Esophagus squamous epithelium (tissue), 5 donors: ENCODE measurements around the gene ATP9B. TPM values are rescaled to one million over a fixed set of nuclear protein-coding genes. Genes with fewer than 3 reads are reported as not detected.

Experiments
- DNase-seq: peaks from one replicate; lab custom pipeline; 2025; lab: John Stamatoyannopoulos, UW
- H3K27ac ChIP-seq, 4 donors: fragments of 200-600 bp; sonication (generic); one replicate each; pipeline ENCODE4 v1.5.1; 2016 to 2019; ENCODE audit warnings: mild to moderate bottlenecking in 1 of 4
- H3K27me3 ChIP-seq, 4 donors: fragments of 200-600 bp; sonication (generic); 1 replicate in 3 of 4; 2 replicates in 1 of 4; pipeline versions ENCODE4 v1.5.1 to v1.6.0; 2017 to 2021; ENCODE audit warnings: antibody characterized with exemption in 1 of 4
- H3K36me3 ChIP-seq, 3 donors: fragments of 200-600 bp; sonication (generic); one replicate each; pipeline ENCODE4 v1.5.1; 2016 to 2019
- H3K4me1 ChIP-seq, 3 donors: fragments of 200-600 bp; sonication (generic); one replicate each; pipeline ENCODE4 v1.5.1; 2017 to 2019
- H3K4me3 ChIP-seq, 4 donors: fragments of 200-600 bp; sonication (generic); 1 replicate in 3 of 4; 2 replicates in 1 of 4; pipeline ENCODE4 v1.5.1; 2016 to 2019; ENCODE audit warnings: mild to moderate bottlenecking in 2 of 4, moderate library complexity in 1 of 4
- H3K9me3 ChIP-seq, 3 donors: fragments of 200-600 bp; sonication (generic); one replicate each; pipeline ENCODE4 v1.5.1; 2016 to 2019
- POLR2A ChIP-seq, 4 donors: fragments of 450-650 bp; IDR thresholded peaks; one replicate each; pipeline ENCODE4 v1.6.1; 2017; ENCODE audit warnings: antibody characterized with exemption in 4 of 4, mild to moderate bottlenecking in 4 of 4, moderate library complexity in 3 of 4
- WGBS, 2 donors: methylation state at CpG; one replicate each; pipeline ENCODE4 v1.1.5; 2018; 5-methylcytosine and 5-hydroxymethylcytosine counted together
- intact Hi-C: fragments of 100-400 bp; cut with DNase I; formaldehyde crosslinking; loops from one replicate; pipeline ENCODE4 v1.15.0; 2022
- total RNA-seq, 4 donors: library from RNA; depleted of rRNA; stranded (reverse); fragments of >200 nt; gene quantifications; one replicate each; pipeline ENCODE4 v1.1.0, GENCODE V29; 2016
- TF ChIP-seq, protein P1 (sequence below), 6 experiments: fragments of 450-650 bp in 4 of 6; fragments of 200-600 bp in 2 of 6; sonication (generic) in 2 of 6; IDR thresholded peaks; one replicate each; pipeline ENCODE4 v1.5.1; 2016 to 2019; ENCODE audit warnings: antibody characterized with exemption in 6 of 6, mild to moderate bottlenecking in 4 of 6, moderate library complexity in 4 of 6
- donor health status: DM: yes; HTN: yes; CAD: no.

Gene ATP9B
- total RNA-seq, 4 donors from 2014 or later: 12.9 to 46.7 (median 22.0) TPM

- 41 to 49% methylated on average over 8 to 9 of the region's 9 CpGs for WGBS, 2 donors
- no peak for DNase-seq
- H3K36me3 ChIP-seq: no peaks in the 10 kb centered on the region
- peaks cover 3 to 21% (median 5%) of the 10 kb centered on the region in 3 donors for H3K4me1 ChIP-seq
- no peak overlapping the region for H3K4me3 ChIP-seq
- H3K27ac ChIP-seq: peak overlapping the region; percentile 25 to 81 (median 72)
- TF ChIP-seq, protein P1, sequence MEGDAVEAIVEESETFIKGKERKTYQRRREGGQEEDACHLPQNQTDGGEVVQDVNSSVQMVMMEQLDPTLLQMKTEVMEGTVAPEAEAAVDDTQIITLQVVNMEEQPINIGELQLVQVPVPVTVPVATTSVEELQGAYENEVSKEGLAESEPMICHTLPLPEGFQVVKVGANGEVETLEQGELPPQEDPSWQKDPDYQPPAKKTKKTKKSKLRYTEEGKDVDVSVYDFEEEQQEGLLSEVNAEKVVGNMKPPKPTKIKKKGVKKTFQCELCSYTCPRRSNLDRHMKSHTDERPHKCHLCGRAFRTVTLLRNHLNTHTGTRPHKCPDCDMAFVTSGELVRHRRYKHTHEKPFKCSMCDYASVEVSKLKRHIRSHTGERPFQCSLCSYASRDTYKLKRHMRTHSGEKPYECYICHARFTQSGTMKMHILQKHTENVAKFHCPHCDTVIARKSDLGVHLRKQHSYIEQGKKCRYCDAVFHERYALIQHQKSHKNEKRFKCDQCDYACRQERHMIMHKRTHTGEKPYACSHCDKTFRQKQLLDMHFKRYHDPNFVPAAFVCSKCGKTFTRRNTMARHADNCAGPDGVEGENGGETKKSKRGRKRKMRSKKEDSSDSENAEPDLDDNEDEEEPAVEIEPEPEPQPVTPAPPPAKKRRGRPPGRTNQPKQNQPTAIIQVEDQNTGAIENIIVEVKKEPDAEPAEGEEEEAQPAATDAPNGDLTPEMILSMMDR (IDR thresholded peaks at IDR 0.05): no peak
- TF ChIP-seq POLR2A (IDR thresholded peaks at IDR 0.05): no peak
- H3K9me3 ChIP-seq: no peaks in the 10 kb centered on the region
- no peaks in the 10 kb centered on the region for H3K27me3 ChIP-seq
- intact Hi-C loops: no loop called here
Measured at GRCh38 chr18:79062806-79063205, 6.4 kb upstream of the ATP9B start.

DNA sequence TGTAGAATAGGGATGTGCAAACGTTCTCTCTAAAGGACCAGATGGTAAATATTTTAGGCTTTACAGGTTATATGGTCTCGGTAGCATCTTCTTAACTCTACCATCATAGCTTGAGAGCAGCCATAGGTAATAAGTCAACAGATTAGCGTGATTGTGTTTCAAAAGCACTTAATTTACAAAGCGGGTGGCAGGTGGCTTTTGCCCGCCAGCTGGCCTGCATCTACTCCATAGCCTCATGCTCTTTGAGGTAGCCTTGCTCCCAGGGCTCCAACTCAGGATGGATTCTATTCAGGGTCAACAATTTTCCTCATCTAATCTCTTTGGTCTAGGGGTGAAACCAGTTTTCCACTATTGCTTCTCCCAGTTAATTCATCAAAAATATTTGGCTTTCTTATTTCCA is 5.0 kb upstream of the ATP9B start:
- no peaks in the 10 kb centered on the region for H3K9me3 ChIP-seq
- TF ChIP-seq, protein P1 (IDR thresholded peaks at IDR 0.05): no peak
- no peak for TF ChIP-seq POLR2A (IDR thresholded peaks at IDR 0.05)
- H3K27me3 ChIP-seq: no peaks in the 10 kb centered on the region
- DNase-seq: no peak
- H3K36me3 ChIP-seq: no peaks in the 10 kb centered on the region
- H3K4me3 ChIP-seq: no peak overlapping the region
- H3K27ac ChIP-seq: no peak overlapping the region
- intact Hi-C loops: no loop called here
- peaks cover 6 to 29% (median 8%) of the 10 kb centered on the region in 3 donors for H3K4me1 ChIP-seq
- 75 to 78% methylated on average over 5 of the region's 5 CpGs for WGBS, 2 donors

DNA sequence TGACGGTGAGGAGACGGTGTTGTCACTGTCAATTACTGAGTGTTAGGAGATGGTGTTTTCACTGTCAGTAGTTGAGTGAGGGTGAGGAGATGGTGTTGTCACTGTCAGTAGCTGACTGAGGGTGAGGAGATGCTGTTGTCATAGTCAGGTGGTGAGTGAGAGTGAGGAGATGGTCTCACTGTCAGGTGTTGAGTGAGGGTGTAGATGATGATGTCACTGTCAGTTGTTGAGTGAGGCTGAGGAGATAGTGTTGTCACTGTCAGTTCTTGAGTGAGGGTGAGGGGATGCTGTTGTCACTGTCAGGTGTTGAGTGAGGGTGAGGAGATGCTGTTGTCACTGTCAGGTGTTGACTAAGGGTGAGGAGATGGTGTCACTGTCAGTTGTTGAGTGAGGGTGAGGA is 3.4 kb upstream of the ATP9B start:
- no peak for TF ChIP-seq POLR2A (IDR thresholded peaks at IDR 0.05)
- TF ChIP-seq, protein P1 (IDR thresholded peaks at IDR 0.05): no peak
- Histone ChIP-seq H3K4me1 (peaks cover 6 to 40% (median 17%) of the 10 kb centered on the region in 3 donors), H3K9me3 (no peaks in the 10 kb centered on the region), H3K27me3 (no peaks in the 10 kb centered on the region), H3K4me3 (no peak overlapping the region), H3K27ac (no peak overlapping the region), H3K36me3 (no peaks in the 10 kb centered on the region)
- DNase-seq: no peak
- intact Hi-C loops: no loop called here
- 83 to 91% methylated on average over 2 of the region's 2 CpGs for WGBS, 2 donors

- TF ChIP-seq POLR2A (IDR thresholded peaks at IDR 0.05): no peak
- TF ChIP-seq, protein P1 (IDR thresholded peaks at IDR 0.05): no peak
- Histone ChIP-seq H3K27me3 (no peaks in the 10 kb centered on the region), H3K27ac (peak overlapping the region in 1 of 4 donors; percentile 97), H3K36me3 (peaks cover 0 to 2% (median 0%) of the 10 kb centered on the region in 3 donors), H3K4me3 (no peak overlapping the region), H3K9me3 (no peaks in the 10 kb centered on the region), H3K4me1 (peaks cover 4 to 40% (median 20%) of the 10 kb centered on the region in 3 donors)
- WGBS, 2 donors: 86 to 97% methylated on average over 4 of the region's 4 CpGs
- intact Hi-C loops: no loop called here
- DNase-seq: no peak
Measured at GRCh38 chr18:79067611-79068010, 1.6 kb upstream of the ATP9B start.

DNA sequence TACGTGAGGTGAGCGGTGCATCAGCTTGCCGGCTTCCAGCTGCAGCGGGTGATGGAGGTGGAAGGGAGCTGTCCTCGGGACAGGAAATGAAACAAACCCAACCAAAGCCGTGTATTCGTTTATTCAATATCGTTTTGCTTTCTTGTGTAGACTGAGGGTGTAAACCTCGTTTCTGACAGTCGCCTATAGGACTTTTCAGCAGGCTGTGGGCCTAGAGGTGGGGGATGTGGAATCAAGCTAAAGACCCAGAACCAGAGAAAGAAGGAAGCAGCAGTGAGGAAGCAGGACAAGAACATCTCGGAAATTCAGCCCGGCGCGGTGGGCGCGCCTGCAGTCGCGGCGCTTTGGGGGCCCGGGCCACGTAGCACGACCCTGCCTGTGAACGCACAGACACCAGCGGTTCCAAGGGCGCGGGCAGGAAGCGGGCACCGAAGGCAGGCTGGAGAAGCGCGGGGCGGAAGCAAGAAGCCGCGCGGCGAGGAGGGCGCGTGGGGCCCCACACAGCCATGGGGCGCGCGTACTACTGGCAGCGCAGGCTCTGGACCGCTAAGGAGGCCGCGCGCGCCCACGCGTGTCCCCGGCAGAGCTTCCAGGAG is 755 bp upstream of the ATP9B start:
- Histone ChIP-seq H3K9me3 (no peaks in the 10 kb centered on the region), H3K4me1 (peaks cover 3 to 32% (median 16%) of the 10 kb centered on the region in 3 donors), H3K27me3 (no peaks in the 10 kb centered on the region), H3K4me3 (peak overlapping the region; percentile 54 to 98 (median 98)), H3K27ac (peak overlapping the region; percentile 89 to 97 (median 95)), H3K36me3 (peaks cover 0 to 6% (median 0%) of the 10 kb centered on the region in 3 donors)
- no peak for DNase-seq
- intact Hi-C loops: no loop called here
- 43 to 47% methylated on average over 21 to 25 of the region's 49 CpGs for WGBS, 2 donors
- no peak for TF ChIP-seq POLR2A (IDR thresholded peaks at IDR 0.05)
- TF ChIP-seq, protein P1 (IDR thresholded peaks at IDR 0.05): no peak
